KMS-11 (cell line): ENCODE measurements around the gene EPG5.

Source experiments
- H2AFZ ChIP-seq: fragments of 200-600 bp; sonication (generic); 2 replicates; pipeline ENCODE4 v1.6.1; 2016; ENCODE audit warnings: antibody characterized with exemption, mixed run types, low read depth
- H3K27ac ChIP-seq: fragments of 200-600 bp; sonication (generic); 2 replicates; pipeline ENCODE4 v1.6.1; 2016; ENCODE audit warnings: mild to moderate bottlenecking, mixed run types
- H3K27me3 ChIP-seq: fragments of 200-600 bp; sonication (generic); 2 replicates; pipeline ENCODE4 v1.6.1; 2017; ENCODE audit warnings: mild to moderate bottlenecking, low read depth, mixed run types, moderate library complexity; ENCODE audit not compliant: insufficient read depth
- H3K36me3 ChIP-seq: fragments of 200-600 bp; sonication (generic); 2 replicates; pipeline ENCODE4 v1.6.1; 2017; ENCODE audit warnings: mild to moderate bottlenecking, mixed run types; ENCODE audit not compliant: insufficient read depth
- H3K4me1 ChIP-seq: fragments of 200-600 bp; sonication (generic); 2 replicates; pipeline ENCODE4 v1.6.1; 2016; ENCODE audit warnings: mild to moderate bottlenecking, low read depth, mixed run types; ENCODE audit not compliant: poor library complexity, severe bottlenecking
- H3K4me2 ChIP-seq: fragments of 200-600 bp; sonication (generic); 2 replicates; pipeline ENCODE4 v1.7.0; 2016; ENCODE audit warnings: mild to moderate bottlenecking, mixed run types
- H3K4me3 ChIP-seq: fragments of 200-600 bp; sonication (generic); IDR thresholded peaks from 2 replicates; pipeline ENCODE4 v1.6.1; 2017; ENCODE audit warnings: low read depth, low read length, mixed read lengths; ENCODE audit not compliant: insufficient read depth
- H3K79me2 ChIP-seq: fragments of 200-600 bp; sonication (generic); 2 replicates; pipeline ENCODE4 v1.6.1; 2016; ENCODE audit warnings: low read depth, mixed run types; ENCODE audit not compliant: insufficient read depth
- H3K9ac ChIP-seq: fragments of 200-600 bp; sonication (generic); 2 replicates; pipeline ENCODE4 v1.6.1; 2016; ENCODE audit warnings: mild to moderate bottlenecking, mixed run types
- H4K20me1 ChIP-seq: fragments of 200-600 bp; sonication (generic); 2 replicates; pipeline ENCODE4 v1.6.1; 2016; ENCODE audit warnings: mild to moderate bottlenecking, mixed run types; ENCODE audit not compliant: insufficient read depth
- CTCF ChIP-seq: fragments of 200-600 bp; sonication (generic); conservative IDR thresholded peaks from 2 replicates; pipeline ENCODE4 v1.6.1; 2017; ENCODE audit warnings: low read depth, mild to moderate bottlenecking, antibody characterized with exemption, low read length, moderate library complexity, mixed read lengths

EPG5 gene

GRCh38 chr18:45871431-45872084 lies 95.6 kb downstream of the EPG5 start:
- 0 out of 2 replicates have a peak, but pooled peaks cover 4% of the 10 kb centered on the region for H3K36me3 ChIP-seq
- H3K9ac ChIP-seq: no peak overlapping the region
- no peak overlapping the region for H3K4me2 ChIP-seq
- H3K79me2 ChIP-seq: no peaks in the 10 kb centered on the region
- no peaks in the 10 kb centered on the region for H4K20me1 ChIP-seq
- no peak overlapping the region for H2AFZ ChIP-seq
- no peaks in the 10 kb centered on the region for H3K27me3 ChIP-seq
- H3K4me1 ChIP-seq: peaks cover 37% of the 10 kb centered on the region
- no peak overlapping the region for H3K4me3 ChIP-seq
- TF ChIP-seq CTCF: no peak
- H3K27ac ChIP-seq: no peak overlapping the region

- Histone ChIP-seq H3K79me2 (no peaks in the 10 kb centered on the region), H4K20me1 (no peaks in the 10 kb centered on the region), H3K4me2 (no peak overlapping the region), H3K4me1 (peaks cover 25% of the 10 kb centered on the region), H2AFZ (no peak overlapping the region), H3K36me3 (0 out of 2 replicates have a peak, but pooled peaks cover 4% of the 10 kb centered on the region), H3K27me3 (no peaks in the 10 kb centered on the region), H3K27ac (no peak overlapping the region), H3K9ac (no peak overlapping the region), H3K4me3 (no peak overlapping the region)
- TF ChIP-seq CTCF: no peak
Observed at GRCh38 chr18:45870419-45870818, 96.7 kb downstream of the EPG5 start.

- Histone ChIP-seq H3K4me2 (no peak overlapping the region), H3K79me2 (no peaks in the 10 kb centered on the region), H2AFZ (no peak overlapping the region), H3K4me1 (no peaks in the 10 kb centered on the region), H4K20me1 (no peaks in the 10 kb centered on the region), H3K9ac (no peak overlapping the region), H3K27me3 (no peaks in the 10 kb centered on the region), H3K36me3 (peaks cover 8% of the 10 kb centered on the region; the same call in 1 of the 2 replicates), H3K4me3 (no peak overlapping the region), H3K27ac (no peak overlapping the region)
- TF ChIP-seq CTCF: no peak
Observed at GRCh38 chr18:45865466-45865865, 101.7 kb downstream of the EPG5 start.

GRCh38 chr18:45864081-45864480 lies 103.0 kb downstream of the EPG5 start:
- no peak for TF ChIP-seq CTCF

More at GRCh38 chr18:45864081-45864480, 103.0 kb downstream of the EPG5 start:
- Histone ChIP-seq H3K27ac (no peak overlapping the region), H3K9ac (no peak overlapping the region), H4K20me1 (no peaks in the 10 kb centered on the region), H3K79me2 (no peaks in the 10 kb centered on the region), H3K4me1 (no peaks in the 10 kb centered on the region), H2AFZ (no peak overlapping the region), H3K4me3 (no peak overlapping the region), H3K27me3 (no peaks in the 10 kb centered on the region), H3K4me2 (no peak overlapping the region), H3K36me3 (peaks cover 8% of the 10 kb centered on the region; the same call in 1 of the 2 replicates)
